Spinal cord (tissue), 10 donors: ENCODE results near the gene METTL13. TPM values are rescaled to one million over a fixed set of nuclear protein-coding genes. Genes with fewer than 3 reads are reported as not detected.

Experiments
- DNase-seq, 6 donors: peaks; one replicate each; pipeline versions ENCODE4 v3.0.0 to v3.0.0-alpha.2; 2013 to 2015; ENCODE audit warnings: low spot score in 6 of 6, low read depth in 4 of 6
- H3K27ac ChIP-seq: one replicate; pipeline ENCODE4 v1.5.1; 2013; ENCODE audit warnings: low read depth, low read length, control low read depth
- H3K27me3 ChIP-seq: one replicate; pipeline ENCODE4 v1.6.1; 2013; ENCODE audit warnings: low read length; ENCODE audit not compliant: control insufficient read depth, insufficient read depth
- H3K36me3 ChIP-seq: one replicate; pipeline ENCODE4 v1.6.1; 2013; ENCODE audit warnings: low read length; ENCODE audit not compliant: control insufficient read depth, insufficient read depth
- H3K4me1 ChIP-seq: one replicate; pipeline ENCODE4 v1.6.1; 2013; ENCODE audit warnings: low read length; ENCODE audit not compliant: control insufficient read depth, insufficient read depth
- H3K4me3 ChIP-seq: one replicate; pipeline ENCODE4 v1.5.1; 2013; ENCODE audit warnings: low read depth, low read length, control low read depth
- H3K9me3 ChIP-seq: one replicate; pipeline ENCODE4 v1.6.1; 2013; ENCODE audit warnings: low read length; ENCODE audit not compliant: control insufficient read depth, insufficient read depth
- WGBS: methylation state at CpG from one replicate; pipeline ENCODE4 v1.1.5; 2013; ENCODE audit warnings: missing lambda C conversion rate; ENCODE audit not compliant: insufficient coverage; 5-methylcytosine and 5-hydroxymethylcytosine counted together
- long read RNA-seq, 4 donors: transcript quantifications; one replicate each; lab custom pipeline, GENCODE V29; 2026
- polyA plus RNA-seq, 2 donors: library from polyadenylated mRNA; unstranded; fragments of 120-200 nt; gene quantifications; one replicate each; pipeline ENCODE4 v1.2.1, GENCODE V29; 2013; ENCODE audit not compliant: insufficient read length in 2 of 2
- total RNA-seq, 2 donors: library from RNA; depleted of rRNA in 1 of 2; stranded (reverse); fragments of 120-200 nt in 1 of 2; fragments of >200 nt in 1 of 2; gene quantifications; one replicate each; pipeline versions ENCODE4 v1.2.3 to v1.2.4, GENCODE V29; 2013 to 2014
- donor health status: healthy.

The METTL13 gene, protein sequence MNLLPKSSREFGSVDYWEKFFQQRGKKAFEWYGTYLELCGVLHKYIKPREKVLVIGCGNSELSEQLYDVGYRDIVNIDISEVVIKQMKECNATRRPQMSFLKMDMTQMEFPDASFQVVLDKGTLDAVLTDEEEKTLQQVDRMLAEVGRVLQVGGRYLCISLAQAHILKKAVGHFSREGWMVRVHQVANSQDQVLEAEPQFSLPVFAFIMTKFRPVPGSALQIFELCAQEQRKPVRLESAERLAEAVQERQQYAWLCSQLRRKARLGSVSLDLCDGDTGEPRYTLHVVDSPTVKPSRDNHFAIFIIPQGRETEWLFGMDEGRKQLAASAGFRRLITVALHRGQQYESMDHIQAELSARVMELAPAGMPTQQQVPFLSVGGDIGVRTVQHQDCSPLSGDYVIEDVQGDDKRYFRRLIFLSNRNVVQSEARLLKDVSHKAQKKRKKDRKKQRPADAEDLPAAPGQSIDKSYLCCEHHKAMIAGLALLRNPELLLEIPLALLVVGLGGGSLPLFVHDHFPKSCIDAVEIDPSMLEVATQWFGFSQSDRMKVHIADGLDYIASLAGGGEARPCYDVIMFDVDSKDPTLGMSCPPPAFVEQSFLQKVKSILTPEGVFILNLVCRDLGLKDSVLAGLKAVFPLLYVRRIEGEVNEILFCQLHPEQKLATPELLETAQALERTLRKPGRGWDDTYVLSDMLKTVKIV
- total RNA-seq = 10 to 100 TPM; 19.0 to 22.4 TPM
- 10 to 100 TPM; 30.5 to 30.8 TPM for polyA plus RNA-seq
- long read RNA-seq, donor 1 = 0 reads
- long read RNA-seq, donor 2, partial matches to known transcripts = 0 of 4 reads
- long read RNA-seq, donor 2, other reads (novel, unspliced or antisense) = 0 of 4 reads
- long read RNA-seq, donor 3, partial matches to known transcripts = 0 of 2 reads
- long read RNA-seq, donor 3, other reads (novel, unspliced or antisense) = 0 of 2 reads
- long read RNA-seq, donor 4, partial matches to known transcripts = 0 of 3 reads
- long read RNA-seq, donor 4, other reads (novel, unspliced or antisense) = 0 of 3 reads

GRCh38 chr1:171781176-171781875, at the start of gene METTL13:
Gene METTL13 (plus strand): TSS chr1:171781660. CDS start chr1:171781968, 308 bp downstream.
- WGBS = 0% methylated on average over 57 of the region's 57 CpGs
- peak; percentile 93 to 100 (median 98) for DNase-seq
- H3K4me3 ChIP-seq = peak within 1 kb of the TSS; percentile 86
- H3K36me3 ChIP-seq = peaks cover 20% of the 10 kb centered on the region
- H3K4me1 ChIP-seq = peaks cover 19% of the 10 kb centered on the region
- no peaks in the 10 kb centered on the region for H3K27me3 ChIP-seq
- no peaks in the 10 kb centered on the region for H3K9me3 ChIP-seq
- H3K27ac ChIP-seq = peak within 1 kb of the TSS; percentile 95

DNA sequence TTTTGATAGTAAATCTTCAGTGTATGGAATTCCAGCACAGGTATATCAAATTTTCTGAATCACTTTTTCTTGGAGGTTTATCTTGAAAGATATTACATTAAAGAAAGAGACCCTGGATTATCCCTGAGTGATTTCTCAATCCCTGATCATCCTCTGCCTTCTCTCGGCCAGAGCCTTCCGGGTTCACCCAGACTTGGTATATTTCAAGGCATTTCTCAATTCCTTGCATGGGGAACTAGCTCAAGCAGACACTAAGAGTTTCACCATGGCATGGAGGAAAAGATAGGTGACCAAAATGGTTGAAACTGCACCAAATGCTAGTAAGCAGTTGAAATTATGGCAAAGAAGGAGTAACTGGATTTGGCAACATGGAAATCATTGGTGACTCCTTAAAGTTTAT, 45.3 kb upstream of the METTL13 start:
- H3K27ac ChIP-seq = no peak overlapping the region
- H3K27me3 ChIP-seq = no peaks in the 10 kb centered on the region
- no CpG with 5 or more reads among the region's 2 CpGs for WGBS
- H3K36me3 ChIP-seq = peaks cover 15% of the 10 kb centered on the region
- no peaks in the 10 kb centered on the region for H3K9me3 ChIP-seq
- DNase-seq = no peak
- H3K4me3 ChIP-seq = no peak overlapping the region
- H3K4me1 ChIP-seq = no peaks in the 10 kb centered on the region

- H3K36me3 ChIP-seq = peaks cover 11% of the 10 kb centered on the region
- no CpG with 5 or more reads among the region's 2 CpGs for WGBS
- no peaks in the 10 kb centered on the region for H3K27me3 ChIP-seq
- no peaks in the 10 kb centered on the region for H3K9me3 ChIP-seq
- H3K4me1 ChIP-seq = peaks cover 5% of the 10 kb centered on the region
- H3K4me3 ChIP-seq = no peak overlapping the region
- DNase-seq = no peak
- H3K27ac ChIP-seq = no peak overlapping the region
These were observed 42.5 kb upstream of the METTL13 start for GRCh38 chr1:171738911-171739310.

- no peak overlapping the region for H3K4me3 ChIP-seq
- DNase-seq = no peak
- H3K4me1 ChIP-seq = peaks cover 5% of the 10 kb centered on the region
- H3K36me3 ChIP-seq = peaks cover 11% of the 10 kb centered on the region
- no peaks in the 10 kb centered on the region for H3K27me3 ChIP-seq
- H3K27ac ChIP-seq = no peak overlapping the region
- no CpG with 5 or more reads among the region's 2 CpGs for WGBS
- no peaks in the 10 kb centered on the region for H3K9me3 ChIP-seq
These were observed 41.8 kb upstream of the METTL13 start for GRCh38 chr1:171739656-171740055.

DNA sequence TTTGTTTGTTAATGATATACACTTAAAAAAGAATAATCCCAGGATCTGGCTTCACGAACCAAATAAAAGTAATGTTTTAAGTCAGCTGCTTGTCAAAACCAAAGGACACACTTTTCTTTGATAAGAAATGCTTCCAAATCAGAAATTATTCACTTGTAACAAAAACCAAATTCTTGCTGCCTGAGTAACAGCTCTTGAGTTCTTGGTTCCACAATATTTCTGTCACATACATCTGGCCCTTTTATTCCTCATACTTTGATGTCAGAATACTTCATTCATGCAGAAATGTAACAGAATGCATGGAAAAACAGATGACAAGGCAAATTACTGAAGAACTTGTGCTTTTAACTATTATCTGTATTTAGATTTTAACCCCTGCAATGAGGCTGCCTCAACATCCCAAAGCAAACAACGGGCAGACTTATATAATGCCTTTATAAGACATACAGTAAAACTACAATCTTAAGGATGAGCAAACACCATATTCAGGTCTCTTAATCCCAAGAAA, 41.0 kb upstream of the METTL13 start:
- Histone ChIP-seq H3K27me3 (no peaks in the 10 kb centered on the region), H3K27ac (no peak overlapping the region), H3K9me3 (no peaks in the 10 kb centered on the region), H3K4me1 (peaks cover 5% of the 10 kb centered on the region), H3K4me3 (peak overlapping the region; percentile 99), H3K36me3 (peaks cover 11% of the 10 kb centered on the region)
- DNase-seq = no peak
- 100% methylated on average over 1 of the region's 2 CpGs for WGBS

- peaks cover 5% of the 10 kb centered on the region for H3K4me1 ChIP-seq
- WGBS = under 1% methylated on average over 24 of the region's 28 CpGs
- peak in 5 of 6 donors; percentile 7 to 74 (median 38) for DNase-seq
- H3K27me3 ChIP-seq = no peaks in the 10 kb centered on the region
- H3K36me3 ChIP-seq = peaks cover 7% of the 10 kb centered on the region
- no peaks in the 10 kb centered on the region for H3K9me3 ChIP-seq
- peak overlapping the region; percentile 99 for H3K4me3 ChIP-seq
- peak overlapping the region; percentile 99 for H3K27ac ChIP-seq
These were observed 40.2 kb upstream of the METTL13 start for GRCh38 chr1:171740987-171741871.

GRCh38 chr1:171741872-171742576, 39.4 kb upstream of the METTL13 start, which contains the start of gene VAMP4:
Gene VAMP4 (minus strand): TSS chr1:171742065. CDS start chr1:171738414, 3,651 bp downstream.
- Histone ChIP-seq H3K4me1 (peaks cover 5% of the 10 kb centered on the region), H3K9me3 (no peaks in the 10 kb centered on the region), H3K27me3 (no peaks in the 10 kb centered on the region), H3K27ac (peak within 1 kb of the TSS; percentile 99), H3K4me3 (peak within 1 kb of the TSS; percentile 99), H3K36me3 (peaks cover 3% of the 10 kb centered on the region)
- peak; percentile 81 to 97 (median 88) for DNase-seq
- WGBS = 0% methylated on average over 49 of the region's 57 CpGs

DNA sequence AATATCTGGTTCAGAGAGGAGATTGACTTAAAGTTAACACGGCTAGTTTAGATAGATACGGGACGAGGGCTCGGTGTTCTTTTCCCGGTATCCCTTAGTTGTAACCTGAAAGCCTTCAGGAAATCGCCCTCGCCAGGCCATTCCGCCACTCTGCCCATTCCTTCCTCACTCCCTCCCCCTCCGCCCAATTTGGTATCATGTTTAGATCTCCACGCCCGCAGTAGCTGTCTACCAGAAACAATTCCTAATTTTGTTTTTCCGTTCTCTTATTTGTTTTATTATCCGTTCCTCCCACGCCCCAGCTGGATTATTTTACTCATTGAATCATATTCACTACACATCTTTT, 38.9 kb upstream of the METTL13 start:
- peaks cover 5% of the 10 kb centered on the region for H3K4me1 ChIP-seq
- no peaks in the 10 kb centered on the region for H3K27me3 ChIP-seq
- 0% methylated on average over 7 of the region's 14 CpGs for WGBS
- no peaks in the 10 kb centered on the region for H3K9me3 ChIP-seq
- peak overlapping the region; percentile 99 for H3K27ac ChIP-seq
- H3K4me3 ChIP-seq = peak overlapping the region; percentile 99
- H3K36me3 ChIP-seq = peaks cover 3% of the 10 kb centered on the region
- peak in 1 of 6 donors; percentile 37 for DNase-seq
